Measurements from ENCODE around the gene GDF10. TPM values are rescaled to one million over a fixed set of nuclear protein-coding genes. Genes with fewer than 3 reads are reported as not detected.

The GDF10 gene
- total RNA-seq, 1 experiment from 2014 or later = 0.20 TPM

GRCh38 chr10:47261556-47261955, 38.4 kb upstream of the GDF10 start:
- Histone ChIP-seq H3T11ph (ENCODE audit: low read length) (no peak overlapping the region), H2BK120ac (ENCODE audit: low read depth, low read length, poor library complexity, severe bottlenecking) (no peak overlapping the region), H2AFZ (ENCODE audit: low read length) (no peak overlapping the region), H3K27me3 (ENCODE audit: insufficient read depth, low read length) (no peaks in the 10 kb centered on the region), H3K27ac (ENCODE audit: insufficient read length, low read depth, low read length) (no peak overlapping the region), H3K14ac (ENCODE audit: insufficient read depth, low read length) (no peak overlapping the region), H4K5ac (ENCODE audit: insufficient read length, low read depth, low read length) (no peak overlapping the region), H2BK20ac (ENCODE audit: low read depth, low read length, poor library complexity, severe bottlenecking) (no peak overlapping the region), H2BK12ac (ENCODE audit: insufficient read length, low read depth, low read length) (no peak overlapping the region), H2BK5ac (ENCODE audit: insufficient read length, low read length) (no peak overlapping the region), H4K91ac (ENCODE audit: insufficient read length, low read depth, low read length) (no peak overlapping the region), H3K56ac (ENCODE audit: insufficient read length, low read depth, low read length) (no peak overlapping the region), H3K9me3 (ENCODE audit: control insufficient read depth, low read depth, low read length) (no peaks in the 10 kb centered on the region), H3K79me2 (ENCODE audit: insufficient read depth, low read length) (no peaks in the 10 kb centered on the region), H3K4ac (ENCODE audit: low read depth, low read length) (no peak overlapping the region), H3K23me2 (ENCODE audit: insufficient read length, low read depth, low read length, poor library complexity, severe bottlenecking) (no peaks in the 10 kb centered on the region), H4K8ac (replicated peaks; ENCODE audit: insufficient read length, low read depth, low read length) (no peak overlapping the region), H3K9ac (ENCODE audit: extremely low read depth, insufficient read length, low read length) (no peak overlapping the region), H2BK15ac (ENCODE audit: low read depth, low read length) (no peak overlapping the region), H2AK5ac (ENCODE audit: insufficient read length, low read length) (no peak overlapping the region), H3K4me1 (ENCODE audit: insufficient read depth, low read length) (no peaks in the 10 kb centered on the region), H4K20me1 (ENCODE audit: control insufficient read depth, insufficient read depth, insufficient read length) (no peaks in the 10 kb centered on the region), H3K4me2 (ENCODE audit: insufficient read depth, insufficient read length, low read length) (no peak overlapping the region), H3K18ac (ENCODE audit: insufficient read length, low read depth, low read length) (no peak overlapping the region), H3K23ac (ENCODE audit: insufficient read length, low read depth, low read length) (no peak overlapping the region), H3K79me1 (ENCODE audit: insufficient read depth, low read depth, low read length, poor library complexity, severe bottlenecking) (no peaks in the 10 kb centered on the region)
- DNase-seq = no peak
- peak overlapping the region in 1 of 3 experiments; percentile 74; a peak in 1 of 7 replicates for H3K27ac Mint-ChIP-seq
- H3K4me3 Mint-ChIP-seq = no peak overlapping the region
- no peaks in the 10 kb centered on the region for H3K36me3 Mint-ChIP-seq (ENCODE audit: insufficient read depth in 1 of 3, low read depth in 3 of 3)
- no peak for TF ChIP-seq CTCF (conservative IDR thresholded peaks at IDR 0.05)
- H3K9me3 Mint-ChIP-seq = no peaks in the 10 kb centered on the region; a peak in 2 of 5 replicates
- no CpG with 5 or more reads among the region's 5 CpGs for whole genome bisulfite sequencing (ENCODE audit: extremely low coverage, insufficient read length, low lambda C conversion rate)
- no peaks in the 10 kb centered on the region for H3K4me1 Mint-ChIP-seq
- no peaks in the 10 kb centered on the region for H3K27me3 Mint-ChIP-seq (ENCODE audit: low read depth)
